ENCODE results near the gene PEX6.

The PEX6 gene

DNA sequence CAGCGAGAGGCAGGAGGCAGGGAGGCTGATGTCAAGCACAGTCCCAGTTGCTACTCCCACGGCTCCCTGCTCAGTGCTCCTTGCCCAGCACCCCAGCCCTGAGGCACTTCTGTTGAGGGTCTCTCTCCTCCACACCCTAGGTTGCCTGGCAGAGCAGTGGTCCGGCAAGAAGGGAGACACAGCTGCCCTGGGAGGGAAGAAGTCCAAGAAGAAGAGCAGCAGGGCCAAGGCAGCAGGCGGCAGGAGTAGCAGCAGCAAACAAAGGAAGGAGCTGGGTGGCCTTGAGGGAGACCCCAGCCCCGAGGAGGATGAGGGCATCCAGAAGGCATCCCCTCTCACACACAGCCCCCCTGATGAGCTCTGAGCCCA is 40.6 kb downstream of the PEX6 start:
- Histone ChIP-seq H3K9me3 (no peaks in the 10 kb centered on the region), H3K4me3 (ENCODE audit: low read depth, low read length) (no peak overlapping the region), H3K36me3 (peaks cover 52% of the 10 kb centered on the region), H3K27me3 (no peaks in the 10 kb centered on the region), H3K4me1 (no peaks in the 10 kb centered on the region)
- no peak for DNase-seq
- TF ChIP-seq, protein P1, sequence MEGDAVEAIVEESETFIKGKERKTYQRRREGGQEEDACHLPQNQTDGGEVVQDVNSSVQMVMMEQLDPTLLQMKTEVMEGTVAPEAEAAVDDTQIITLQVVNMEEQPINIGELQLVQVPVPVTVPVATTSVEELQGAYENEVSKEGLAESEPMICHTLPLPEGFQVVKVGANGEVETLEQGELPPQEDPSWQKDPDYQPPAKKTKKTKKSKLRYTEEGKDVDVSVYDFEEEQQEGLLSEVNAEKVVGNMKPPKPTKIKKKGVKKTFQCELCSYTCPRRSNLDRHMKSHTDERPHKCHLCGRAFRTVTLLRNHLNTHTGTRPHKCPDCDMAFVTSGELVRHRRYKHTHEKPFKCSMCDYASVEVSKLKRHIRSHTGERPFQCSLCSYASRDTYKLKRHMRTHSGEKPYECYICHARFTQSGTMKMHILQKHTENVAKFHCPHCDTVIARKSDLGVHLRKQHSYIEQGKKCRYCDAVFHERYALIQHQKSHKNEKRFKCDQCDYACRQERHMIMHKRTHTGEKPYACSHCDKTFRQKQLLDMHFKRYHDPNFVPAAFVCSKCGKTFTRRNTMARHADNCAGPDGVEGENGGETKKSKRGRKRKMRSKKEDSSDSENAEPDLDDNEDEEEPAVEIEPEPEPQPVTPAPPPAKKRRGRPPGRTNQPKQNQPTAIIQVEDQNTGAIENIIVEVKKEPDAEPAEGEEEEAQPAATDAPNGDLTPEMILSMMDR (IDR thresholded peaks at IDR 0.05; ENCODE audit: low read depth, low read length), result no peak

- no peaks in the 10 kb centered on the region for H3K4me1 ChIP-seq
- H3K4me3 ChIP-seq (ENCODE audit: low read depth, low read length), result no peak overlapping the region
- H3K36me3 ChIP-seq, result peaks cover 52% of the 10 kb centered on the region
- DNase-seq, result no peak
- TF ChIP-seq, protein P1 (IDR thresholded peaks at IDR 0.05; ENCODE audit: low read depth, low read length), result no peak
- H3K9me3 ChIP-seq, result no peaks in the 10 kb centered on the region
- H3K27me3 ChIP-seq, result no peaks in the 10 kb centered on the region
Observed at GRCh38 chr6:42937548-42938427, 41.2 kb downstream of the PEX6 start.

- H3K36me3 ChIP-seq, result peaks cover 52% of the 10 kb centered on the region
- H3K4me1 ChIP-seq, result no peaks in the 10 kb centered on the region
- H3K27me3 ChIP-seq, result no peaks in the 10 kb centered on the region
- TF ChIP-seq, protein P1 (IDR thresholded peaks at IDR 0.05; ENCODE audit: low read depth, low read length), result no peak
- H3K4me3 ChIP-seq (ENCODE audit: low read depth, low read length), result no peak overlapping the region
- no peaks in the 10 kb centered on the region for H3K9me3 ChIP-seq
- no peak for DNase-seq
Observed at GRCh38 chr6:42936398-42936797, 42.6 kb downstream of the PEX6 start.

DNA sequence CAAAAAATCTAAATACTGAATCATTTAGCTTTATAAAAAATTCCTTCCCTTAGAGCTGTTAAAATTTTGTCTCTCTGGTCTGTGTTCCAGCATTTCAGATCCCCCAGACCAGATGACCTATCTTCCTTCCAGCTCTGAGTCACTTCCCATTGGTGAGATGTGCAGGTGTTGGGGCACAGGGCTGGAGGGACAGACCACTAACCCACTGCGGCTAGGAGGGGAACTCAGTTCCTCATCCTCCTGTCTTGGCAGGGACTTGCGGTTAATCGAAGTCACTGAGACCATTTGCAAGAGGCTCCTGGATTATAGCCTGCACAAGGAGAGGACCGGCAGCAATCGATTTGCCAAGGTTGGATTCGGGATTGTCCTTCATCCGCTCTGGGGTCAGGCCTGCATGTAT is 43.7 kb downstream of the PEX6 start:
- no peak overlapping the region for H3K4me3 ChIP-seq (ENCODE audit: low read depth, low read length)
- DNase-seq, result no peak
- H3K36me3 ChIP-seq, result peaks cover 52% of the 10 kb centered on the region
- 0 out of 2 replicates have a peak, but pooled peaks cover 2% of the 10 kb centered on the region for H3K4me1 ChIP-seq
- H3K9me3 ChIP-seq, result no peaks in the 10 kb centered on the region
- TF ChIP-seq, protein P1 (IDR thresholded peaks at IDR 0.05; ENCODE audit: low read depth, low read length), result no peak
- H3K27me3 ChIP-seq, result no peaks in the 10 kb centered on the region

DNA sequence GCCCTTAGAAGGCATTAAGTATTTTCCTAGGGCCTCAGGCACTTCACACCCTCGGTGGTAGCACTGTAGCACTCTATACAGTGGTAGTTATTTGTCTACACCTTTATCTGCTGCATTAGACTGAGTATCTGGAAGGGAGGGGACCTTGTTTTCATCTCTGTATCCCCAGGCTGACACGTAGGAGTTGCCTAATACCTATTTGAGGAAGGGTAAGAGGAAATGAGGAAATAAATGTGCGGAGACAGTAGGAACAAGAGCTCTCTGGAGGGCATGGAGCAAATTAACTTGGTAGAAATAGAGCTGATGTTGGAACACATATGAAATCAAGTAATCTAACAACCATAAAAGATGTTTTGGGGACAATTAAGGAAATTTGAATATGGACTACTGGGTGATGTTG is 45.8 kb downstream of the PEX6 start:
- H3K4me3 ChIP-seq (ENCODE audit: low read depth, low read length), result no peak overlapping the region
- DNase-seq, result no peak

More for the DNA sequence above, 45.8 kb downstream of the PEX6 start:
- Histone ChIP-seq H3K9me3 (no peaks in the 10 kb centered on the region), H3K36me3 (peaks cover 40% of the 10 kb centered on the region), H3K4me1 (0 out of 2 replicates have a peak, but pooled peaks cover 2% of the 10 kb centered on the region), H3K27me3 (no peaks in the 10 kb centered on the region)
- TF ChIP-seq, protein P1 (IDR thresholded peaks at IDR 0.05; ENCODE audit: low read depth, low read length), result no peak
